Hepatic stellate cell (primary cell): ENCODE results near the gene CSNK1G2.
"Not testable (repeated sequence)": the region's sequence is repeated elsewhere in the genome, so short reads cannot be mapped to it uniquely, and the experiment has no call there.

Source experiments
- DNase-seq: peaks from one replicate; pipeline ENCODE4 v3.0.0; 2011; ENCODE audit warnings: low spot score

CSNK1G2 gene

GRCh38 chr19:1988464-1988863 is 47.5 kb downstream of the CSNK1G2 start:
- not testable (repeated sequence) for DNase-seq

DNA sequence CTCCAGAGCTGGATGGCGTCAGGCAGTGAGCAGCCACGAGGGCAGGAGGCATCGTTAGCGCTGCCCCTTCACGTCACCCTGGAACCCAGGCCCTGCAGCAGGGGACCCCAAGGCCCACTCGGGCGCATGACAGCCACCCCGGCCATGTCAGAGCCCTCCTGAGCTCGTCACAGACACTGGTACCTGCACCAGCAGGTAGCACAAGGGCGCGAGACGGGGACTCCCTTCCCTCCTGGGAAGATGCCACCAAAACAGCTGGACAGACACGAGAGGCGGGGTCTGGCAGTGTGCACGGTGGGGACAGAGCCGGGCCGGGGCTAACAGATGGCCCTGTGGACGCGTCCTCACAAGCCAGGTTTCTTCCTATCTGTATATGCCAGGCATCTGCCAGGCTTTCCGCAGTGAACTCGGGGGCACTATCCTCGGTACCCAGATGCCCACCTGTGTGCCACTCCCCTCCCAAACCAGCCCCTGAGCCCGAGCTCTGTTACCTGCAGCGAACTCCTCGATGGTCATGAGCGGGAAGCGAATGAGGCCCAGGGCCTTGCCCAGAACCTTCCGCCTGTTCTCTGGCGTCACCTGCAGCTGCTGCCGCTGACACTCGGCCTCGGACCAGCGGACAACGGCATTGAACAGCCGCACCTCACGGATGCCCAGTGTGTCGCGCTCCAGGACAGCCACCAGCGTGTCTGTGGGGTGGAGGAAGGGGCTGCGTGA is 48.7 kb downstream of the CSNK1G2 start:
- DNase-seq, result no peak

GRCh38 chr19:1990230-1991017 is 49.5 kb downstream of the CSNK1G2 start:
- DNase-seq, result no peak

DNA sequence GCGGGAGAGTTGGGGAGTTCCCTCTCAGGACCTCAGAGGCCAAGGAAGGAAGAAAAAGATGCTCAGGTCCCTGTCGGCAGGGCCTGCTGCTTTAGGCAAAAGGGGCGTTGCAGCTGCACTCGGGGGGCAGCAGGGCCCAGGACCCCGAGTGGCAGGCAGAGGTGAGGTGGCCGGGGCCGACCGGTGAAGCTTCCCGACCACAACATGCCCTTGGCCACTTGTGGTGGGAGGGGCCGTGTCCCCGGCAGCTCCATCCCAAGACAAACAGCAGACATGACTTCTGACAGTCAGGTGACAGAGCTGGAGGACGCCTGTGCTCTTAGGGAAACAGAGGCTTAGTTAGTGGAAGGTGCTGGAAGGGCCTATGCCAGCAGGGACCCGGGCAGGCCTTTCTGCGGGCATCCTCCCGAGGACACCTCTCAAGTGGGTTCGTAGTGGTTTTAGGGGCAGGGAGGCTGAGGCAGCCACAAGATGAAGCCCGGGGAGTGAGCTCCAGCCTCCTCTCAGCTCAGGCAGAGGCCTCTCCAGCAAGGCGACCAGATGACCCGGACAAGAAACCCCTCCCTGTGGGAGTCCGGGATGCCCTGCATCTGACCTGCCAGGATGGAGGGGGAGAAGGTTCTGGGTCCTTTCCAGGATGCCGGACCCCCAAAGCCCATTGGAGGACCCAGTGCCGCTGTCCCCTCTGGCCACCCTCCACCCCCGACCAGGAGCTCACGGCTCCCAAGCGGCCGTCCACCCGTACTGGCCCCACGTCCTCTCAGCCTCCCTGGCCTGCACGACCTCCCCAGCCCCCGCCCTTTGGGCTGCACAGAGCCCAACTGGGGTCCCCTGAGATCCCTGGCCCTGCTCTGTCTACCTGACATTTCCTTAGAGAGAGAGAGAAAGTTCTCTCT is 50.3 kb downstream of the CSNK1G2 start:
- no peak for DNase-seq

GRCh38 chr19:1992759-1993260 is 51.8 kb downstream of the CSNK1G2 start:
- DNase-seq, result no peak

GRCh38 chr19:1997353-1998233 is 56.6 kb downstream of the CSNK1G2 start:
- no peak for DNase-seq

DNA sequence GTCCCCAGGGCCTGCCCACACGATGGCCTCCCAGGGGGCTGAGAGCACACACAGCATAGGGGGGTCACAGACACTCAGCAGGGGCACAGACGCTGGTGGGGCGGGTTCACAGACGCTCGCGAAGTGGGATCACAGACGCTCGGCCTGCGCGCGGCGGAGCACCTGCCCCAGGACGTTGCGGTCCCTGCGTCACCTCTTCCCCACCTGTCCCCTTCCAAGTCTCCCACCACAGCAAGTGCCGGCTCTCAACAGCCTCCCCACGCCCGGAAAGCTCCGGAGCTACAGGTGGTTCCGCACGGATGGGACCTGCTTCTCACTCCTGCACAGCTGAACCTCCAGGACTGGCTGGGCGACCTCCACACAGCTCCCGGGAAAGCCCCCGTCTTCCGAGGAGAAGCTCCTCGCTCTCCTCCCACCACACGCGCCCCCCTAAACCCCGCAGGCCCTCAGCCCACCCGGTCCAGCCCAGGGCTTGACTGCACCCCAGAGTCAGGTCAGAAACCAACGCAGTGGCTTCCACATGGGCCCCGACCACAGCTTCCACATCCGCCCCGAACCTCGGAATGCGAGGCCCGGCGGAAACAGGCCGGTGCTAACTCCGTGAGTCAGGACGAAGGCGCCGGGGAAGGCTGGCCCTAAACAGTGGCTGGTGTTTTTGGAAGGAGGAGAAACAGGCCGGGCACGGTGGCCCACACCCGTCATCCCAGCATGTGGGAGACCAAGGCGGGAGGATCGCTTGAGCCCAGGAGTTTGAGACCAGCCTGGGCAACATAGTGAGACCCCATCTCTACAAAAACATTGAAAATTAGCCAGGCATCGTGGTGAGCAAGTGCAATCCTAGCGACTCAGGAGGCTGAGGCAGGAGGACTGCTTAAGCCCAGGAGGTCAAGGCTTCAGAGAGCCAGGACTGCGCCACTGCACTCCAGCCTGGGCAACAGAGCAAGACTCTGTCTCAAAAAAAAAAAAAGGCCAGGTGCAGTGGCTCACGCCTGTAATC is 58.0 kb downstream of the CSNK1G2 start:
- DNase-seq, result no peak

GRCh38 chr19:1999856-2000515 is 59.0 kb downstream of the CSNK1G2 start:
- no peak for DNase-seq

DNA sequence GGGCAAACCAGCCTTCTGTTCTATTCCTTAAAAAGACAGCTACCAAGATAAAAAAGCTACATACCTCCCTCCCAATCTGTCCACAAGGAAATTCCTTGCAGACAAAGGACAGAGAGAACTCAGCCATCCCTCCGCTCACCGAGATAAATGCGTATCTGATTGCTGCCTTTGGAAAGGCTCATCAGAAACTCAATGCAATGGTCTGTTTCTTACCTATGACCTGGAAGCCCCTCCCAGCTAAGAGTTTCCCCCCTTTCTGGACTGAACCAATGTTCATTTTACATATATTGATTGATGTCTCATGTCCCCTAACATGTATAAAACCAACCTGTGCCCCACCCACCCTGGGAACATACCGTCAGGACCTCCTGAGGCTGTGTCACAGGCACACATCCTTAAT is 62.9 kb downstream of the CSNK1G2 start:
- no peak for DNase-seq

DNA sequence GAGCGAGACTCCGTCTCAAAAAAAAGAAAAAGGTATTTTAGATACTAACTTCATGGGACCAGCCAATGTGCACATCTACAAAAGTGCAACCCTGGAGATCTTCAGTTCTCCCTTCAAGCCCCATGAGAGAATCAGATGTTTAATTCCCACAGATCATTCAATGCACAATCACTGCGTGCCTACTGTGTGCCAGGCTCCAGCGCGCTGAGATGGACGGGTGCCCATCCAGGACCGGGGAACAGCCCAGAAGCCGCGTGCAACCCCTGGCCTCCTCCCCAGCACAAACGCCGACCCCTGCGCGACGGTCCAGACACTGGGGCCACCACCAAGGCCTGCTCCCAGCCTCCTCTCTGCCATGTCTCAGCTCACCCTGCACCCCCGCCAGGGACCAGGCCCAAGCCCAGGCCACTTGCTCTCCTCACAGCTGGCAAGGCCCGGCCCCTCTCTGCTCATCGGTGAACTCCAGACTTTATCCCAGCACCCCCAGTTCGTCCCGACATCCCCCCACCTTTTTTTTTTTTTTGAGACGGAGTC is 69.2 kb downstream of the CSNK1G2 start:
- DNase-seq, result no peak

DNA sequence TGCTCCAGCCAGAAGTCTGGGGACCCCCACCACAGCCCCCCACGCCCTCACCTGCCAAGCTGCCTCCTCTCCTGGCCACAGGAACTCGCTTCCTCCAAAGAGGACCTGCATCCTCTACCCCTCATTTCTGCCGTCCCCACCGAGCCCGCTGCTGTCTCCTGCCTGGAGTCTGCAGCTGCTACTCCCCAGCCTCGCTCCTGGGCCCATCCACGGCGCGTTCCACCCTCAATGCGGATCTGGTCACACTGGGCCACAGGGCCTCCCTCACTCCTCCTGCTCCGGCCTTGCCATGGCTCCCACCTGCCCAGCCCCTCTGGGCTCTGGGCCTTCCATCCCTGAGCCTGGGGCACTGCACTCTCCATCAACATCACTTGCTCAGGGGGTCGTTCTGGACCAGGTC is 70.2 kb downstream of the CSNK1G2 start:
- DNase-seq, result no peak

- no peak for DNase-seq
Observed at GRCh38 chr19:2012941-2013682, 72.1 kb downstream of the CSNK1G2 start.

- no peak for DNase-seq
Observed at GRCh38 chr19:2013683-2013961, 72.7 kb downstream of the CSNK1G2 start.

DNA sequence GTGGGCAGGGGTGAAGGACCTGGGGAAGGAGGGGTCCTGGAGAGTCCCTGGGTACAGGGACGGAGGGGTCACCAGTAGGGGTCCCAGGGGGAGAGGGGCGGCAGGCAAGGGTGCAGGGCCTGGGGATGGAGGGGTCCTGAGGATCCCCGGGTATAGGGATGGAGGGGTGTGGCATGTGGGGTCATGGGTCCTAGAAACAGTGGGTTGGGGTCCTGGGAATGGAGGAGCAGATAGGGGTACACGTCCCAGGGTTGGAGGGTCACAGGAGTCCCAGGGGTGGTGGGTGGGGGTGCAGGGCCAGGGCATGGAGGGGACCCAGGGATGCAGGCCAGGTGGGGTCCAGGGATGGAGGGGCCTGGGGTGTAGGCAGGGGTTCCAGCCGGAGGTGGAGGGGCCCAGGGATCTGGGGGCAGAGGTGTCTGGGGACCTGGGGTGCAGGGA is 73.2 kb downstream of the CSNK1G2 start:
- no peak for DNase-seq

- DNase-seq, result peak; percentile 72
Observed at GRCh38 chr19:2014731-2015607, 74.0 kb downstream of the CSNK1G2 start.

GRCh38 chr19:2015608-2015950 is 74.6 kb downstream of the CSNK1G2 start, which contains the start of gene BTBD2:
BTBD2 (minus strand) TSS chr19:2015714; CDS start chr19:2015703, 11 bp downstream.
- DNase-seq, result peak; percentile 51

GRCh38 chr19:2016041-2016807 is 75.3 kb downstream of the CSNK1G2 start:
- DNase-seq, result peak; percentile 92
